Tibial artery (tissue), 4 donors: Measurements from ENCODE around the gene PLCB2.

ENCODE experiments used
- DNase-seq, 2 donors: peaks; one replicate each; pipeline ENCODE4 v3.0.0-alpha.2; 2019
- H3K27ac ChIP-seq, 2 donors: fragments of 200-600 bp; sonication (generic) in 1 of 2; 1 replicate in 1 of 2; 2 replicates in 1 of 2; pipeline ENCODE4 v1.5.1; 2018 to 2019; ENCODE audit warnings: mild to moderate bottlenecking in 1 of 2
- H3K27me3 ChIP-seq, 2 donors: fragments of 200-600 bp; sonication (generic) in 1 of 2; one replicate each; pipeline versions ENCODE4 v1.5.1 to v1.6.0; 2016 to 2019
- H3K36me3 ChIP-seq, 3 donors: fragments of 200-600 bp; sonication (generic) in 2 of 3; one replicate each; pipeline ENCODE4 v1.5.1; 2016 to 2019; ENCODE audit warnings: mild to moderate bottlenecking in 2 of 3
- H3K4me1 ChIP-seq, 4 donors: fragments of 200-600 bp; sonication (generic) in 2 of 4; 1 replicate in 3 of 4; 2 replicates in 1 of 4; pipeline ENCODE4 v1.5.1; 2016 to 2019
- H3K4me3 ChIP-seq, 2 donors: fragments of 200-600 bp; sonication (generic) in 1 of 2; 1 replicate in 1 of 2; 2 replicates in 1 of 2; pipeline ENCODE4 v1.5.1; 2018 to 2019; ENCODE audit warnings: mild to moderate bottlenecking in 2 of 2
- H3K9me3 ChIP-seq, 3 donors: fragments of 200-600 bp; sonication (generic) in 1 of 3; one replicate each; pipeline ENCODE4 v1.5.1; 2016 to 2019
- intact Hi-C: fragments of 100-400 bp; cut with DNase I; formaldehyde crosslinking; loops from one replicate; pipeline ENCODE4 v1.15.0; 2023; ENCODE audit warnings: low total_unique reads
- TF ChIP-seq, protein P1 (sequence below), 2 experiments: fragments of 200-600 bp in 1 of 2; fragments of 450-650 bp in 1 of 2; IDR thresholded peaks; one replicate each; pipeline ENCODE4 v1.5.1; 2017 to 2019; ENCODE audit warnings: antibody characterized with exemption in 2 of 2, mild to moderate bottlenecking in 1 of 2, moderate library complexity in 1 of 2

Gene PLCB2

DNA sequence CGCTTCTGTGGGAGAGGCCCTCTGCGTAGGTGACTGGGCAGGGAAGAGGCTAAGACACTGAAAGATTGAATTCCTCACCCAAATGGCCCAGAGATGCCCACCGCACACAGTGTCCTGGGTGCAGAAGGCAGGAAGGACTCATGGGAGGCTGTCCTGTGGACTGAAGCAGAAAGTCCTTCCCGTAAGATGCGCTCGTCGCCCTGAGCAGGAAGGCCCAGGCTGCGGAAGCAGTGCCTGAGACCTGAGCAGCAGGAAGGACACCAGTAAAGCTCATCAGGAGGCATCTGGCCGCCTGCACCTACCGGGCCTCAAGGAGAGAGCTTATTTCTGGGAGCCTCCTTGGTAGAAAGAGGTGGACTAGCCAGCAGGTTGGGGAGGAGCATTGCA lies 65.5 kb downstream of the PLCB2 start:
- H3K27me3 ChIP-seq, result peaks cover 0 to 26% of the 10 kb centered on the region in 2 donors
- intact Hi-C loops, result no loop called here
- H3K4me1 ChIP-seq, result peaks cover 0 to 32% (median 11%) of the 10 kb centered on the region in 4 donors

DNA sequence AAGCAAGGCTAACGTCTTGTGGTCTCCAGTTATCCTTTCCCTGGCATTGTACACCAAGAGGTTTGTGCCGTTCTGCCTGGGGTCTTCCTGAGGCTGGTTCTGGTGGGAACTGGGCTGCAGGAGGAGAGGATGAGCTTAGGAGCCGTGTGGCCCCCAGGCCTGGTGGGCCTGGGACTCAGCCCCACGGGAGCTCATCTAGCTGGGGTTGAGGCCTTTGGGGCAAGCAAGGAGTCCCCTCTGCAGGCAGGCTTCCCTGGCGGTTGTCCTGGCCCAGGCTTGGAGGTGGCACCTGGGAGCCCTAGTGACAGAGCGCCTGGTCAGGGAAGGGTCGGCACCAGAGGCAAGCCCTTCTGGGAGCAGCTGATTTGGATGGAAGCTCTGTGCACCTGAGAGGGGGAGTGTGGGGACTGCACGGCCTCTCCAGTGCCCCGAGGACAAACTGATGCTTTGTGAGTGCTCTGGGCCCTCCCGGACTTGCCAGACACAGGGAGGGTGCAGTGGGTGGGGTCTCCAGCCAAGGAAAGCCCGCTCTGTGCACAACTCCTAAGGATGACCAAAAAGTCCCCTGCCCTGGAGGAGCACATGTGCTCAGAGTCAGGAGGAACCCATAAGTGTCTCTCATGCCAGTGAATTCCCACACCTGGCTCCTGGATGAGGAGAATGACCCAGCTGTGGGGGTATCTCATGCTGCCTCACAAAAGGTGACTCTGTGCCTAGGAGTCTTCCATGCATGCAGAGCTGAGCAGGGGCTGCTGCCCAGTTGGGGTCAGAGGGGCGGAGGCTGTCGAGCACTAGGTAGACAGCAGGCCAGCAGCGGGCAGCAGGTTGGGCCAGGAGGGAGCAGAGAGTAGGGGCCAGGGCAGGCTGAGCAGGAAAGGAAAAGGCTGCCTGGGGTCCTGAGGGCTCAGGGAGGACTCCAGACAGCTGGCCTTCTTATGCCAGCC lies 66.2 kb downstream of the PLCB2 start:
- TF ChIP-seq, protein P1, sequence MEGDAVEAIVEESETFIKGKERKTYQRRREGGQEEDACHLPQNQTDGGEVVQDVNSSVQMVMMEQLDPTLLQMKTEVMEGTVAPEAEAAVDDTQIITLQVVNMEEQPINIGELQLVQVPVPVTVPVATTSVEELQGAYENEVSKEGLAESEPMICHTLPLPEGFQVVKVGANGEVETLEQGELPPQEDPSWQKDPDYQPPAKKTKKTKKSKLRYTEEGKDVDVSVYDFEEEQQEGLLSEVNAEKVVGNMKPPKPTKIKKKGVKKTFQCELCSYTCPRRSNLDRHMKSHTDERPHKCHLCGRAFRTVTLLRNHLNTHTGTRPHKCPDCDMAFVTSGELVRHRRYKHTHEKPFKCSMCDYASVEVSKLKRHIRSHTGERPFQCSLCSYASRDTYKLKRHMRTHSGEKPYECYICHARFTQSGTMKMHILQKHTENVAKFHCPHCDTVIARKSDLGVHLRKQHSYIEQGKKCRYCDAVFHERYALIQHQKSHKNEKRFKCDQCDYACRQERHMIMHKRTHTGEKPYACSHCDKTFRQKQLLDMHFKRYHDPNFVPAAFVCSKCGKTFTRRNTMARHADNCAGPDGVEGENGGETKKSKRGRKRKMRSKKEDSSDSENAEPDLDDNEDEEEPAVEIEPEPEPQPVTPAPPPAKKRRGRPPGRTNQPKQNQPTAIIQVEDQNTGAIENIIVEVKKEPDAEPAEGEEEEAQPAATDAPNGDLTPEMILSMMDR (IDR thresholded peaks at IDR 0.05), result no peak
- Histone ChIP-seq H3K27ac (no peak overlapping the region), H3K4me3 (no peak overlapping the region), H3K27me3 (peaks cover 0 to 26% of the 10 kb centered on the region in 2 donors), H3K4me1 (peaks cover 0 to 32% (median 11%) of the 10 kb centered on the region in 4 donors), H3K9me3 (no peaks in the 10 kb centered on the region), H3K36me3 (no peaks in the 10 kb centered on the region)
- no peak for DNase-seq
- intact Hi-C loops, result no loop called here

More for the DNA sequence above, 65.5 kb downstream of the PLCB2 start:
- H3K36me3 ChIP-seq, result no peaks in the 10 kb centered on the region
- no peaks in the 10 kb centered on the region for H3K9me3 ChIP-seq
- no peak for DNase-seq
- no peak overlapping the region for H3K27ac ChIP-seq
- TF ChIP-seq, protein P1 (IDR thresholded peaks at IDR 0.05), result no peak
- H3K4me3 ChIP-seq, result no peak overlapping the region

DNA sequence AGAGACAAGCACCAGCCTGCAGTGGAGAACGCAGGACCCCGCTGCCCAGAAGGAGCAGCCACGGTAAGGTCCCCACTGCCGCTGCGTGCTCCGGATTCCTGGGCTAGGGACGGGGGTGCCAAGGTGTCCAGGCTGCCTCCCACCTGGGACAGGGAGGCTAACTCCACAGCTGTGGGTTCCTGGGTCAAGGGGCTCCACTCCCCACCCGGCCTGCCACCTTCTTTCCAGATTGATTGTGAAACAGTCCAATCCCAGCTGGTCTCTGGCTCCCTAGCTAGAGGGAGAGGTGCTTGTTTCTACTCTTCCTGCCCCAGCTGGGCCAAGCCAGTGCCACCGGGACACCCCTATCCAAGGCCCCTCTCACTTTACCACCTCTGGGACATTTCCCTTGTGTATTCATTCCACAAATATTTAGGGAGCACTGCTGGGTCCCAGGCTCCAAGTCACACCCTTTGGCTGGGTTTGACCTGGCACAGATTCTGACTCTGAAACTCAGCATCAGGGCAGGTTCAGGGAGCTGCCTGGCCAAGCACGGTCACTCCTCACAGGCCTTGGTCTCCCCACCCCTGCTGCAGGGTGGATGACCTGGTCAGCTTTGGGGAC lies 67.0 kb downstream of the PLCB2 start:
- DNase-seq, result no peak
- Histone ChIP-seq H3K9me3 (no peaks in the 10 kb centered on the region), H3K4me3 (no peak overlapping the region), H3K27me3 (peaks cover 0 to 26% of the 10 kb centered on the region in 2 donors), H3K36me3 (no peaks in the 10 kb centered on the region), H3K4me1 (peaks cover 0 to 32% (median 11%) of the 10 kb centered on the region in 4 donors), H3K27ac (no peak overlapping the region)
- TF ChIP-seq, protein P1 (IDR thresholded peaks at IDR 0.05), result no peak
- intact Hi-C loops, result no loop called here

DNA sequence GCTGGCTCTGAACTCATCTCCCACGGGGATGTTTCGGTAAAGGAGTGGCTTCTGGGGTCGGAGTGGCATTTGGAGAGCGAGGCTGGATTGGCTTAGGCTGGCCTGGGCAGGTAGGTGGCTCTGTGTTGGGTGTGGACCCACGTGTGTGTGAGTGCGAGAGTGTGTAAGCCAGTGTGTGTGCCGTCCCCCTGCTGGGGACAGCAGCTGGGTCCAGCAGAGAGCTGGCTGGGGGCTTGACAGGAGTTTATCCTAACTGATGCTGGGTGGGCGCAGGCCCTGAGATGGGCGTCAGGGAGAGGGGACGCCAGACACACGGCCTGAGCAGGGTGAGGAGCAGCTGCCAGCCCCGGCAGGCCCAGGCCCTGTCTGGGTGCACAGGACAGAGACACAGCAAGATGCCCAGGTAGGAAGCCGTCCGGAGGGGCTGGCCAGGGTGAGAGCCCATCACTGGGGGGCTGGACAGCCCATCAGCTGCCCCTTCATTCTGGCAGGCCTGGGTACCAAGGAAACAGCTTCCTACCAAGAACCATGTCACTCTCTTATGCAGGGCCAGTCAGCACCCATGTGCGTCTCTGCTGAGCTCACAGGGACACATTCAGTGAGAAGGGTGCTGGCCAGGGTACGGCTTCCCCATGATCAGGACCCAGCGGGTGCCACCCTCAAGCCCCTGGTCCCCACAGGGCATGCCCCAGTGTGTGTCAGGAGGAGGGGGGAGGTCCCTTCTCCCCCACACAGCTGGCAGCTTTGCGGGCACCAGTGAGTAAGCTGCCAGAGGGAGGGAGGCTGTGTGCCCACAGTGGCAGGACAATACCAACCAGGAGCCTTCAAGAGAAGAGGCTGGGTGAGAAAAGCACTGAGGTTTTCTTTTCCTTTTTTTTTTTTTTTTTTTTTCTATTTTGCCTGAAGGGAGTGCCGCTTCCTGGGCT lies 67.8 kb downstream of the PLCB2 start:
- Histone ChIP-seq H3K27me3 (peaks cover 0 to 26% of the 10 kb centered on the region in 2 donors), H3K4me3 (no peak overlapping the region), H3K9me3 (no peaks in the 10 kb centered on the region), H3K36me3 (no peaks in the 10 kb centered on the region), H3K4me1 (peaks cover 0 to 26% (median 11%) of the 10 kb centered on the region in 4 donors), H3K27ac (no peak overlapping the region)
- intact Hi-C loops, result no loop called here
- TF ChIP-seq, protein P1 (IDR thresholded peaks at IDR 0.05), result no peak
- no peak for DNase-seq

DNA sequence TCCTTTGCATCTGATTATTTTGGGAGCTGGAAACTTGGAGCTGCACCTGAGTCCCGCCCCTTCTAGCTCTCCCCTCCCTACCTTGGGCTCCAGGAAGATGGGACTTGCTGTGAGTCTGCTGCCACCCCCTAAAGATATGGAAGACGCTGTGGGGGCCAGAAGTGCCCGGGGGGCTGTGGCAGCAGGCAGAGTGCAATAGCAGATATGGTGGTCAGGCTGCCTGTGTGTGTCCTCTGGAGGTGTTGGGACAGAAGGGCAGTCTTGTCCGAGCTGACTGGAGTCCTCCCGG lies 68.4 kb downstream of the PLCB2 start:
- H3K9me3 ChIP-seq, result no peaks in the 10 kb centered on the region
- peaks cover 0 to 24% (median 11%) of the 10 kb centered on the region in 4 donors for H3K4me1 ChIP-seq
- peak overlapping the region; percentile 8 to 44 for H3K4me3 ChIP-seq
- no peak for DNase-seq
- no peak overlapping the region for H3K27ac ChIP-seq
- peaks cover 0 to 26% of the 10 kb centered on the region in 2 donors for H3K27me3 ChIP-seq
- no peaks in the 10 kb centered on the region for H3K36me3 ChIP-seq
- TF ChIP-seq, protein P1 (IDR thresholded peaks at IDR 0.05), result no peak
- intact Hi-C loops, result no loop called here
